Subcutaneous abdominal adipose tissue (tissue), 5 donors: Measurements from ENCODE around the gene EEIG1.

Experiments
- H3K27ac ChIP-seq: one replicate; pipeline ENCODE4 v1.7.0; 2013; ENCODE audit warnings: low read depth, mild to moderate bottlenecking, inconsistent platforms, low read length, moderate library complexity
- H3K27me3 ChIP-seq, 5 donors: one replicate each; pipeline ENCODE4 v1.7.0; 2013; ENCODE audit warnings: low read length in 5 of 5, inconsistent platforms in 1 of 5; ENCODE audit not compliant: control insufficient read depth in 5 of 5, insufficient read depth in 4 of 5
- H3K36me3 ChIP-seq, 5 donors: one replicate each; pipeline ENCODE4 v1.7.0; 2013; ENCODE audit warnings: low read length in 5 of 5; ENCODE audit not compliant: control insufficient read depth in 5 of 5, insufficient read depth in 5 of 5
- H3K4me1 ChIP-seq, 5 donors: one replicate each; pipeline ENCODE4 v1.7.0; 2013; ENCODE audit warnings: low read length in 5 of 5, mild to moderate bottlenecking in 3 of 5, moderate library complexity in 1 of 5; ENCODE audit not compliant: control insufficient read depth in 5 of 5, insufficient read depth in 5 of 5
- H3K4me3 ChIP-seq, 5 donors: one replicate each; pipeline ENCODE4 v1.7.0; 2013; ENCODE audit warnings: low read length in 5 of 5, low read depth in 1 of 5
- H3K9ac ChIP-seq, 5 donors: one replicate each; pipeline ENCODE4 v1.7.0; 2013; ENCODE audit warnings: low read length in 5 of 5, mild to moderate bottlenecking in 4 of 5, moderate library complexity in 3 of 5
- H3K9me3 ChIP-seq, 5 donors: one replicate each; pipeline ENCODE4 v1.7.0; 2013; ENCODE audit warnings: low read length in 5 of 5; ENCODE audit not compliant: control insufficient read depth in 5 of 5
- donor health status: healthy.
- donor health status: healthy.
- donor health status: healthy.
- donor health status: healthy.
- donor health status: healthy.

The EEIG1 gene

DNA sequence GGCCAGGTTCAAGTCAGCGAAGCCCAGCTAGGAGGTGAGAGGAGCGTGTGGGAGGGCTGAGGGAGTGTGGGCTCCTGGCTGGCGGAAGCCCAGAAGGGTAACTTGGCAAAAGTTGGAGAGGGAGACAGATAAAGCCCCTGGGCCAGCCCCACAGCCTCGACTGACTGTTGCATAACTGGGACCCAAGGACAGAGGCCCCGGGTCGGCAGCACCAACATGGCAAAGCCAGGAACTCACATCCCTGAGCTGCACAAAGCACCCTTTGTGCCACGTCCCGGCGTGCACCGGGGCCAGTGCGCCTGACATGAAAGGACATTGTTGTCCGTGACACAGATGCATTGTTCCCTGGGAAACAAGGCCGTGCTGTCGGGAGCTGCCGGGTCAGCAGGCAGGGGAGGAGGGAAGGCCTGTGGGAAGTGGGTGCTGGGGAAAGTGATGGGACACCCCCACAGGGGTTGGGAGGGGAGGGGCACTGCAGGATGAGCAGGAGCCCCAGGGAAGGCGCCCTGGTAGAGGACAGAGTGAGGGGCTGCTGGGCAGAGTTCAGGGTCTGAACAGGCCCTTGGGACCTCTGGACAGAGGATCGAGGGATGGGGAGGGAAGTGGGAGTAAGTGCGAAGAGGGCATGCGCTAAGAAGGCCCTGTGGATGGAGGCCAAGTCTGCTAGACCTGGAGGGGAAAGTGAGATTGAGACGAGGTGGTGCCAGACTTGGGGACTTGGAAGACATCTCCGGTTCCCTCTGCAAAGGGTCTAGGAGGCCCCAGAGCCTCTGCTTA is 30.1 kb downstream of the EEIG1 start:
- Histone ChIP-seq H3K36me3 (peaks cover 0 to 6% (median 0%) of the 10 kb centered on the region in 5 donors), H3K27ac (no peak overlapping the region), H3K4me1 (peaks cover 0 to 12% (median 7%) of the 10 kb centered on the region in 5 donors), H3K4me3 (no peak overlapping the region), H3K9ac (no peak overlapping the region), H3K27me3 (no peaks in the 10 kb centered on the region), H3K9me3 (no peaks in the 10 kb centered on the region)

DNA sequence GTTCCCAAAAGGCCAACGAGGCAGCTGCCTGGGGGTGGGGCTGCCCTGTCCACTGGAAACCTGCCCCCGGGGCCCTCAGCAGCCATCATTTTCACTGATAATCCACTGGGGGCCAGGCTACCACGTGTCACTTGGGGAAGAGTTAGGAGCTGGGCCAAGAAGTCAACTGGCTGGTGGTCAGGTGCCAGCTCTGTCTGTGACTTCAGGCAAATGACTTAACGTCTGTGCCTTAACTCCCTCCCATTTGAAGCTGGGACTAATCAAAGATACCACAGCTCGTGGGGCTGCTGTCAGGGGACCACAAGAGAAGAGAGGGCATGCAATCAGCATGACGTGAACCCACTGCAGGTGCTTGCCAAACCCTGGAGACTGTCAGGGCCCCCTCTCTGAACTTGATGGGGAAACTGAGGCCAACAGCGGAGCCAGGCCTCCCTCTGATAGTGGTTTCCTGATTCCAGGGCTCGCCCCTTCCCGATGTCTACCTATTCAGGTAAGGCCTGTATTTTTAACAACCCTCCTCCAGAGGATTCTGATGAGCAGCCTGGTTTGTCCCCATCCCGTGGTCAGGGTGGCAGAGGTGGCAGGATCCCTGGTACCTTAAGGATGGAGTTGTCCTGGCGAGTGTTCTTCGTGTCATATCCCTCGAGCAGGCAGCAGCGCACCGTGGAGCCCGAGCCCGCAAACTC is 30.8 kb downstream of the EEIG1 start:
- no peaks in the 10 kb centered on the region for H3K9me3 ChIP-seq
- no peak overlapping the region for H3K4me3 ChIP-seq
- H3K9ac ChIP-seq = no peak overlapping the region
- H3K27me3 ChIP-seq = no peaks in the 10 kb centered on the region
- no peak overlapping the region for H3K27ac ChIP-seq
- peaks cover 0 to 12% (median 7%) of the 10 kb centered on the region in 5 donors for H3K4me1 ChIP-seq
- peaks cover 0 to 13% (median 5%) of the 10 kb centered on the region in 5 donors for H3K36me3 ChIP-seq

DNA sequence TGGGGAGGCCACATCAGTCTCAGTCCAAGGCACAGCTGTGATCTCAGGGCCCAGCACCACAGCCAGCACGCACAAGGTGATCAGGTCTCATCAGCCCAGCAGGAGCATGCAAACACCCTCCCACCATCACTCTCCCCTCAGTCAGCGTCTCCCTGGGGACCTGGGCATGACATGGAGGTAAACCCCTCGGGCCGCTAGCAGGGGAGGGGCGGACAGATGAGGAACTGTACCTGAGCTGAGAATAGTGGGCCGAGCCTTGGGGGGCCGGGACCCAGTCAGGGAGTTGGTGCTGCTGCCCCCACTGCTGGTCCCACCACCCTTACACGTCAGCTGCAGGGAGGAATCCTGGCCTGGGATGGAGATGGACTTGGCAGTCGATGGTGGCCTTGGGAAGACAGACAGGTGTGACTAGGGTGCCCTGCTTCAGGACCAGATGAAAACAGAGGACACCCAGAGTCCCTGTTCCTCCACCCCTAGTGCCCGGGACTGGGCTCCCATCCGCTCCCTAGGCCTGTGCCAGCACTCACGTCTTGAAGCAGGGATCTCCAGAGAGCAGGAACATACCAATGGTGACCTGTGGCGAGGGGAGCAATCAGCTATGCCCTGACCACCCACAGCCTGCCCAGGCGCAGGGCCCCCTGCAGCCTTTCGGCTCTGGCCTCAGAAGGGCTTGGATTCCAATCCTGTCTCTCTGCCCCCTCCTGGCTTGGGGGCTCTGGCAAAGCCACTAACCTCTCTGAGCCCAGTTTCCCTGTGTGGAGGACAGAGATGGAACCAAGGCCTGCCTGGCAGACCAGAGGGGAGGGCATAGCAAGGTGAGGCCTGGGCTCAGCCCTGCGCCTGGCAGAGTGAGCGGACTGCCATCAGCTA is 32.7 kb downstream of the EEIG1 start:
- H3K36me3 ChIP-seq = peaks cover 0 to 22% (median 14%) of the 10 kb centered on the region in 5 donors
- H3K27me3 ChIP-seq = no peaks in the 10 kb centered on the region
- H3K9me3 ChIP-seq = no peaks in the 10 kb centered on the region
- no peak overlapping the region for H3K4me3 ChIP-seq
- no peak overlapping the region for H3K27ac ChIP-seq
- peaks cover 2 to 17% (median 7%) of the 10 kb centered on the region in 5 donors for H3K4me1 ChIP-seq
- no peak overlapping the region for H3K9ac ChIP-seq

DNA sequence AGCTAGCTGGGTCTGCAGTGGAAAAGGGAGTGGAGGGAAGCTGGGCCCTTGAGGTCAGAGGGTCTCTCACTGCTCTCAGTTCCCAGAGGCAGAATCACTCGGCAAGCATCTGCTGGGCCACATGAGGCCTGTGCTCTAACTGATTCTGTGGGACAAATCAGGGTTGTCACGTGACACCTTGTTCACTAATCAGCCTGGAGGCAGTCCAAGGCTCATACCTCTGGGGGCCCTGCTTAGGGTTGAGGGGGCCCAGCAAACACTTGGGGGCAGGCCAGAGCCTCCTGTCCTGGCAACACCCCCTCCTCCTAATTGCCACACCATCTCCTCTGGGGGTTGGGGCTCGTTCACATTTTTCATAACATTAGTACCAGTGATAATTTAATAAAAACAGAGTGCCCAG is 34.1 kb downstream of the EEIG1 start:
- Histone ChIP-seq H3K4me3 (no peak overlapping the region), H3K4me1 (peaks cover under 1 to 17% (median 4%) of the 10 kb centered on the region in 5 donors), H3K27me3 (no peaks in the 10 kb centered on the region), H3K9me3 (no peaks in the 10 kb centered on the region), H3K27ac (no peak overlapping the region), H3K36me3 (peaks cover 0 to 23% (median 14%) of the 10 kb centered on the region in 5 donors), H3K9ac (no peak overlapping the region)

DNA sequence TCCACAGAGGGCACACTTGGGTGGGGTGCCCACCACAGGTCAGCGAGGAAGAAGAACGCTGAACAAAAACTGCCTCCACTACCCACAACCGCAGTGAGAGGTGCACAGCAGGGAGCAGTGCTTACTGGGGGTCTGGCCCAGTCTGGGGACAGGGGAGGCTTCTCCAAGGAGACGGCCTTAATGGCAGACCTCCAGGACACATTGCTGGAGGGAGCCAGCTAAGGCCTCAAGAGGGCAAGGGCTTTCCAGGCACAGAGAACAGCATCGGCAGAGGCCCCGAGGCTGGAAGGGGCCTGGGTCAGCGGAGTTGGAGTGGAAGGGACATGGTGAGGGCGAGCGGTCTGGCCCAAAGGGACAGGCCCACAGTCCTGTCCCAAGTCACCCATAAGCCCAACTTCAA is 34.8 kb downstream of the EEIG1 start:
- peaks cover 0 to 23% (median 14%) of the 10 kb centered on the region in 5 donors for H3K36me3 ChIP-seq
- no peak overlapping the region for H3K4me3 ChIP-seq
- H3K27me3 ChIP-seq = no peaks in the 10 kb centered on the region
- H3K9me3 ChIP-seq = no peaks in the 10 kb centered on the region
- no peak overlapping the region for H3K9ac ChIP-seq
- peaks cover 0 to 16% (median 4%) of the 10 kb centered on the region in 5 donors for H3K4me1 ChIP-seq
- no peak overlapping the region for H3K27ac ChIP-seq

DNA sequence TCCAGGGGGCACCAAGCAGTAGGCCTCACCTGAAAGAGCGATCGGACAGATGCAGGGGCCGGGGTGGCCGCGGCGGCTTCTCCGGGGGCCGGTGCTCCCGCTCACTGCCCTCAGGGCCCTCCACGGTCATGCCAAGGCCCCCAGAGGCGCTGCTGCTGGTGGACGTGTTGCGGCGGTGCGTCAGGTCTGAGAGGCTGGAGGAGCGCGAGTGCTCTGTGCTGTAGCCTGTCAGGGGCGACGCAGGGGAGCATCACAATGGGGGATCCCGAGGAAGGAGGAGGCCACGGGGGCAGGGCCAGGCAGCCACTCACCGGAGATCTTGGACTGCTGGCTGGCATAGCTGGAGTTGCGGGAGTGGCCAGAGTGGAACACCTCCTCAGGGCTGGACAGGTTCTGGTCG is 35.5 kb downstream of the EEIG1 start:
- Histone ChIP-seq H3K9me3 (no peaks in the 10 kb centered on the region), H3K27ac (no peak overlapping the region), H3K4me1 (peaks cover 0 to 16% (median 4%) of the 10 kb centered on the region in 5 donors), H3K4me3 (no peak overlapping the region), H3K27me3 (no peaks in the 10 kb centered on the region), H3K36me3 (peaks cover 0 to 23% (median 14%) of the 10 kb centered on the region in 5 donors), H3K9ac (no peak overlapping the region)

DNA sequence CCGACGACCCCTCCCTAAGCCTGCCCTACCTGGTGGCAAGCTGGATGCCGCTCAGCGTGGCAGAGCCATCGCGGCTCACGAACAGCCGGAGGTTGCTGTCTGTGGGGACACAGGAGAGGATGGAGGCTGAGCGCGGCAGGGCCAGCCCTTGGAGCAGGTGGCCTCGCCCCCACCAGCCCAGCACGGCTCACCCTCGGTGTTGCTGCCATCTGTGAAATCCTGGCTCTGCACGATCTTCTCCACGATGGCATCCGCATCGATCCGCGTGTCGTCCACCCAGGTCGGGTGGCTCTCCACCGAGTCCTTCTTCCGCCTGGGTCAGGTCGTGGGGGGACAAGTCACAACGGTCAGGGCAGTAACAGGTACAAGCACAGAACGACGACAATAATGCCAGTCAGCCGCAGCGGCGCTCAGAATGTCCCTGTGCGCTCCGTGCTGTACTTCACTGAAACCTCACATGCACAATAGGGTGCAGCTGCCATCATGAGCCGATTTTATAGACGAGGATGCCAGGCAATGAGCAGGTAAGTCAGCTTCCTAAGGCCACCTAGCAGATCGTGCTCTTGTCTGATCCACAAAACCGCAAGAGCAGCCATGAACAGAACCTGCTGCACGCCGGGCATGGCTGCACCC is 36.1 kb downstream of the EEIG1 start:
- H3K4me1 ChIP-seq = peaks cover 0 to 12% (median 3%) of the 10 kb centered on the region in 5 donors
- H3K9me3 ChIP-seq = no peaks in the 10 kb centered on the region
- no peak overlapping the region for H3K27ac ChIP-seq
- no peak overlapping the region for H3K4me3 ChIP-seq
- H3K36me3 ChIP-seq = peaks cover 0 to 22% (median 16%) of the 10 kb centered on the region in 5 donors
- no peak overlapping the region for H3K9ac ChIP-seq
- H3K27me3 ChIP-seq = no peaks in the 10 kb centered on the region

DNA sequence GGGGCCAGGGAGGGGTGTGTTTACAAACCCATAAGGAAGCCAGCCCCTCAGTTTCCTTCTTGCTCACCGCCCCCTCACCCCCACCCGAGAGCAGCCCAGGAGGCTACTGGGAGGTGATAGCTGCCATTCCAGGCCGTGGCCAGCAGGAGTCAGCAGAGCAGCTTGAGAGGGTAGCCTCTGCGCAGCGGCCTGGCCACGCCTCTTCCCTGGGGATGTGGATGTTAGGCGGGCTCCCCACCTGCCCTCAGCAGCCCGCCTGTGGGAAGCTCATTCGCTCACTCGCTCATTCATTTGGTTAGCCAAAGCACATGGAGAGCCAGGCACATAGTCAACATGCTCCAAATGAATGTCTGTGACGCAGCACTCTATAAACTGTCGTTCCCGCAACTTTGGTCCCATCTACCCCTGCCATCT is 37.1 kb downstream of the EEIG1 start:
- Histone ChIP-seq H3K9ac (no peak overlapping the region), H3K36me3 (peaks cover 0 to 22% (median 16%) of the 10 kb centered on the region in 5 donors), H3K4me3 (no peak overlapping the region), H3K4me1 (peaks cover 0 to 11% (median 2%) of the 10 kb centered on the region in 5 donors), H3K27me3 (no peaks in the 10 kb centered on the region), H3K27ac (no peak overlapping the region), H3K9me3 (no peaks in the 10 kb centered on the region)

DNA sequence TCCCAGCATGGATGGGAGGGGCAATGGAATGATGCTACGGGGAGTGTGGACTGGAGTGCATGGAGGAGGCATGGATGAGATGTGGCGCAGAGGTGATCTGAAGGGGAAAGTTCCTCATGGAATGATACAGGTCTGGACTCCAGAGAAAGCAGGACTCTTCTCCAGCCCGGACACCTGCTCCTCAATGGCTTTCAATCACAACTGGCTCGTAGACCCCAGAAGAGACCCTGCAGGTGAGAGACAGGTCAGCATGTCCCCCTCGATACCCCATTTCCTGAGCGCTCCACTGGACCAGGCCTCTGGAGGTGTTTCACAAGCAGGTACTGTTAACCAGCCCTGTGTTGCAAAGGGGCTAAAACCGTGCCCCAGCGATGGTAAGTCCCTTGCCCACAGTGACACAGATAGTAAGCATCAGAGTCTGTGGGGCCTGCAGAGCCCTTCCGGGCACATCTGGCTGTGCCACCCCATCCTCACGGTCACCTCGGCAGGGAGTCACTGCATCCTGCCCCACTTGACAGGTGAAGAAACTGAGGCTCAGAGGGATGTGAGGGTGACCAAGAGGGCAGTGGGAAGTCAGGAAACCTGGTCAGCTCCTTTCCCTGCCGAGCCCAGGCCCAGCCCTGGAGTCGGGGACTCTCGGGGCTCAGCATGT is 37.7 kb downstream of the EEIG1 start:
- Histone ChIP-seq H3K4me1 (peaks cover 2 to 16% (median 5%) of the 10 kb centered on the region in 5 donors), H3K4me3 (no peak overlapping the region), H3K36me3 (peaks cover 0 to 22% (median 16%) of the 10 kb centered on the region in 5 donors), H3K27me3 (no peaks in the 10 kb centered on the region), H3K27ac (no peak overlapping the region), H3K9me3 (no peaks in the 10 kb centered on the region), H3K9ac (no peak overlapping the region)
